ENCODE data around the gene BCL2L15.

GRCh38 chr1:113935970-113936369, 48.6 kb upstream of the BCL2L15 start:
- TF ChIP-seq, protein P1, sequence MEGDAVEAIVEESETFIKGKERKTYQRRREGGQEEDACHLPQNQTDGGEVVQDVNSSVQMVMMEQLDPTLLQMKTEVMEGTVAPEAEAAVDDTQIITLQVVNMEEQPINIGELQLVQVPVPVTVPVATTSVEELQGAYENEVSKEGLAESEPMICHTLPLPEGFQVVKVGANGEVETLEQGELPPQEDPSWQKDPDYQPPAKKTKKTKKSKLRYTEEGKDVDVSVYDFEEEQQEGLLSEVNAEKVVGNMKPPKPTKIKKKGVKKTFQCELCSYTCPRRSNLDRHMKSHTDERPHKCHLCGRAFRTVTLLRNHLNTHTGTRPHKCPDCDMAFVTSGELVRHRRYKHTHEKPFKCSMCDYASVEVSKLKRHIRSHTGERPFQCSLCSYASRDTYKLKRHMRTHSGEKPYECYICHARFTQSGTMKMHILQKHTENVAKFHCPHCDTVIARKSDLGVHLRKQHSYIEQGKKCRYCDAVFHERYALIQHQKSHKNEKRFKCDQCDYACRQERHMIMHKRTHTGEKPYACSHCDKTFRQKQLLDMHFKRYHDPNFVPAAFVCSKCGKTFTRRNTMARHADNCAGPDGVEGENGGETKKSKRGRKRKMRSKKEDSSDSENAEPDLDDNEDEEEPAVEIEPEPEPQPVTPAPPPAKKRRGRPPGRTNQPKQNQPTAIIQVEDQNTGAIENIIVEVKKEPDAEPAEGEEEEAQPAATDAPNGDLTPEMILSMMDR (IDR thresholded peaks at IDR 0.05; ENCODE audit: insufficient read depth, low read depth, low read length): no peak
- TF ChIP-seq EZH2 (IDR thresholded peaks at IDR 0.05; ENCODE audit: insufficient read depth, low read length): no peak
